ENCODE measurements around the gene PTGES2. TPM values are rescaled to one million over a fixed set of nuclear protein-coding genes. Genes with fewer than 3 reads are reported as not detected.

Gene PTGES2
- 47.5 TPM for total RNA-seq

DNA sequence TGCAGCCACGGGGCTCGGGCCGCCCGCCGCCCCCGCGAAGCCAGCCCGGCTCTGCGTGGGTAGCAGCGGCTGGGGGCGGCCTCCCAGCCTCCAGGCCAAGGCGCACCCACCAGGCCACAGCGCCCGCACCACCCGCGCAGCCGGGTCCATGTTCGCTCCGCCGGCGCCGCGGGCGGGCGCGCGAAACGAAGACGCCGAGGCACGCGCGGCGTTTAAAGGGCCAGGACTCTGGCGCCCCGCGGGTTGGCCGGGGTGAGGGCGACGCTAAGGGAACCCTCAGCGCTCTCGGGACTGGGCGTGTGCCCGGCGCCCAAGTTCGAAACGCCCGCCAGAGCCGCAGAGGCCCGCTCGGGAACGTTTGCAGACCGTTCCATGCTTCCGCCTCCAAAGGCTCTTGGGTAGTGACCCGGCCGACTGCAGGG is at the start of gene PTGES2:
TSS of gene PTGES2 (minus strand) at position 162 of the 422 bp plus-strand sequence. CDS start at position 150, 12 bp downstream.
- H3K27me3 ChIP-seq (ENCODE audit: control insufficient read depth in 3 of 3, insufficient read depth in 3 of 3, low read length in 3 of 3), result peaks cover 0 to 3% (median 0%) of the 10 kb centered on the region in 3 donors
- H3K9me3 ChIP-seq (ENCODE audit: control insufficient read depth in 3 of 3, low read length in 3 of 3), result peaks cover 0 to 3% (median 0%) of the 10 kb centered on the region in 3 donors
- peaks cover 11 to 20% (median 14%) of the 10 kb centered on the region in 3 donors for H3K36me3 ChIP-seq (ENCODE audit: control insufficient read depth in 3 of 3, insufficient read depth in 3 of 3, low read length in 3 of 3)
- peaks cover 26 to 43% (median 29%) of the 10 kb centered on the region in 3 donors for H3K4me1 ChIP-seq (ENCODE audit: control insufficient read depth in 3 of 3, insufficient read depth in 3 of 3, low read length in 3 of 3)
- peak within 1 kb of the TSS; percentile 91 to 94 (median 93) for H3K4me3 ChIP-seq (ENCODE audit: low read length in 3 of 3)
- H3K27ac ChIP-seq (ENCODE audit: low read depth, low read length), result peak within 1 kb of the TSS; percentile 96
- peak within 1 kb of the TSS; percentile 93 to 98 (median 94) for H3K9ac ChIP-seq (ENCODE audit: low read depth in 1 of 3, low read length in 3 of 3)

DNA sequence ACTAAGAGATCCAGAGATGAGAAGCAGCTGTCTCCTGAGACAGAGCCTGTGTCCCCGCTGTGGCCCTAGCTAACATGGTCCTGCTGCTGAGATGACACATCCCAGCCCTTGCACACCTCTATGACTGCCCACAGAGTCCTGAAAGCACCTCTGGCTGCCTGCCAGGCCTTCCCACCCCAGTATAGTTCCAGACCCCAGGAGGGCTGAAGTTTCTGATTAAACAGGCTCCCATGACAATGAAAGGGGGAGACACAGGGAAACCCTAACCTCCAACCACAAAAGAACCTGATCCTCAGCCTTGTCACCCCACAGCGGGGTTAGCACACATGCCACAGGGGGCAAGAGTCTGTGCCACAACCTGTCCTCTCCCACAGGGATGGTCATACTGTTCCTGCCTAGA is 48.2 kb upstream of the PTGES2 start:
- no peaks in the 10 kb centered on the region for H3K4me1 ChIP-seq (ENCODE audit: control insufficient read depth in 3 of 3, insufficient read depth in 3 of 3, low read length in 3 of 3)
- H3K27me3 ChIP-seq (ENCODE audit: control insufficient read depth in 3 of 3, insufficient read depth in 3 of 3, low read length in 3 of 3), result no peaks in the 10 kb centered on the region
- H3K4me3 ChIP-seq (ENCODE audit: low read length in 3 of 3), result no peak overlapping the region
- H3K27ac ChIP-seq (ENCODE audit: low read depth, low read length), result no peak overlapping the region
- H3K9ac ChIP-seq (ENCODE audit: low read depth in 1 of 3, low read length in 3 of 3), result no peak overlapping the region
- no peaks in the 10 kb centered on the region for H3K9me3 ChIP-seq (ENCODE audit: control insufficient read depth in 3 of 3, low read length in 3 of 3)
- peaks cover 49 to 65% (median 61%) of the 10 kb centered on the region in 3 donors for H3K36me3 ChIP-seq (ENCODE audit: control insufficient read depth in 3 of 3, insufficient read depth in 3 of 3, low read length in 3 of 3)

DNA sequence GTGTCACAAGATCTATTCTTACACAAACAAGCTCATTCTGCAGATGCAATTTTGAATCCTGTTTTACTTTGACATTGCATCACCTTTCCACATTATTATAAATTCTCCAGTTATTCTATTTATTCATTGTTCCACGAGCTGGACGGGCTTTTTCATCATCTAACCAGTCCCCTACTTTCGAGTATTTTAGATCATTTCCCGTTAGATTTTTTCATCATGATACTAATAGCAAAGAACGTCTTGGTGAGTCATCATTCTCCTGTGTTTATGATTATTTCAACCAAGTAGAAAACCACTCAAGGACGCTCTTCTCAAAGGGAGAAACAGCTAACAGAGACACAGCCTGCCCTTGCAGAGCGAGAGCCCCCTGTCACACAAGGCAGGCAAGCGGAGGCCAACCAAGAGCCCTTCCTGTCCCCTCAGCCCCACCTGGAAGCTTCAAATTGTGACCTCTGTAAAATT is 47.6 kb upstream of the PTGES2 start:
- Histone ChIP-seq H3K27ac (ENCODE audit: low read depth, low read length) (no peak overlapping the region), H3K27me3 (ENCODE audit: control insufficient read depth in 3 of 3, insufficient read depth in 3 of 3, low read length in 3 of 3) (no peaks in the 10 kb centered on the region), H3K9ac (ENCODE audit: low read depth in 1 of 3, low read length in 3 of 3) (no peak overlapping the region), H3K4me1 (ENCODE audit: control insufficient read depth in 3 of 3, insufficient read depth in 3 of 3, low read length in 3 of 3) (no peaks in the 10 kb centered on the region), H3K4me3 (ENCODE audit: low read length in 3 of 3) (no peak overlapping the region), H3K9me3 (ENCODE audit: control insufficient read depth in 3 of 3, low read length in 3 of 3) (no peaks in the 10 kb centered on the region), H3K36me3 (ENCODE audit: control insufficient read depth in 3 of 3, insufficient read depth in 3 of 3, low read length in 3 of 3) (peaks cover 47 to 64% (median 57%) of the 10 kb centered on the region in 3 donors)

DNA sequence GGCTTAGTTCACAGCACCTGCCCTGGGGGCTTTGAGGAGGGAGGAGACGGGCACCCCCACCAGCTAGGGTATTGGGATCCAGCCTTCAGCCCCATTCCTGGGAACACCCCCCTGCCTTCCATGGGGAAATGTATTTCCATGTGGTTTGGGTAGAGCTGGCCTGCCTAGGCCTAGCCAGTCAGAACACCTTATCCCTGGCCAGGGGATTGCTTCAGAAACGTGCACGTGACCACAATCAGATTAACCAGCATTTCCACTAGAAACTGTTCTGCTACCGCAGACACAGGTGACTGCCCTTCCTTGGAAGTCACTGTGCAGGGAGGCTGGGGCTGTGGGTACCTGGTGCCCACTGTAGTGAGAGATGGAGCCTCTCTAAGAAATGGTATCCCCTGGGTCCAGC is 46.5 kb upstream of the PTGES2 start:
- no peaks in the 10 kb centered on the region for H3K4me1 ChIP-seq (ENCODE audit: control insufficient read depth in 3 of 3, insufficient read depth in 3 of 3, low read length in 3 of 3)
- H3K4me3 ChIP-seq (ENCODE audit: low read length in 3 of 3), result no peak overlapping the region
- peaks cover 50 to 67% (median 59%) of the 10 kb centered on the region in 3 donors for H3K36me3 ChIP-seq (ENCODE audit: control insufficient read depth in 3 of 3, insufficient read depth in 3 of 3, low read length in 3 of 3)
- no peak overlapping the region for H3K9ac ChIP-seq (ENCODE audit: low read depth in 1 of 3, low read length in 3 of 3)
- no peaks in the 10 kb centered on the region for H3K27me3 ChIP-seq (ENCODE audit: control insufficient read depth in 3 of 3, insufficient read depth in 3 of 3, low read length in 3 of 3)
- no peak overlapping the region for H3K27ac ChIP-seq (ENCODE audit: low read depth, low read length)
- H3K9me3 ChIP-seq (ENCODE audit: control insufficient read depth in 3 of 3, low read length in 3 of 3), result no peaks in the 10 kb centered on the region

DNA sequence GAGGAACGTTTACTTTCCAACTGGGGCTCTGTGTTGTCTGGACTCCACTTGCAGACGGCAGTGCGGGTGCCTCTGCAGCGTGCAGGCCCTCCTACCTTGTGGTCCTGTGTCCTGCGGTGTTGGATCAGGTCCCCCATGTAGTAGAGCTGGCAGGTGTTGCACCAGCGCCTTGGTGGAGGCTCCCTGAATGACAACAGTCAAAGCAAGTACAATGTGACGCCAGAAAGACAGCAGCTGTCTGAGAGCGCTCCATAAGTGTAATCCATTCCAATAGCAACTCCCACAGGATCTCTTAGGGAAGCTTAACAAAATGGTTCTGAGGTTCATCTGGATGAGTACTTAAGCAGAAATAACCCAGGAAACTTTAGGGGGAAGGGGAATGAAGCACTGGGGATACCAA is 42.4 kb upstream of the PTGES2 start:
- Histone ChIP-seq H3K27ac (ENCODE audit: low read depth, low read length) (no peak overlapping the region), H3K4me1 (ENCODE audit: control insufficient read depth in 3 of 3, insufficient read depth in 3 of 3, low read length in 3 of 3) (no peaks in the 10 kb centered on the region), H3K9ac (ENCODE audit: low read depth in 1 of 3, low read length in 3 of 3) (no peak overlapping the region), H3K4me3 (ENCODE audit: low read length in 3 of 3) (no peak overlapping the region), H3K9me3 (ENCODE audit: control insufficient read depth in 3 of 3, low read length in 3 of 3) (no peaks in the 10 kb centered on the region), H3K27me3 (ENCODE audit: control insufficient read depth in 3 of 3, insufficient read depth in 3 of 3, low read length in 3 of 3) (no peaks in the 10 kb centered on the region), H3K36me3 (ENCODE audit: control insufficient read depth in 3 of 3, insufficient read depth in 3 of 3, low read length in 3 of 3) (peaks cover 45 to 61% (median 48%) of the 10 kb centered on the region in 3 donors)

DNA sequence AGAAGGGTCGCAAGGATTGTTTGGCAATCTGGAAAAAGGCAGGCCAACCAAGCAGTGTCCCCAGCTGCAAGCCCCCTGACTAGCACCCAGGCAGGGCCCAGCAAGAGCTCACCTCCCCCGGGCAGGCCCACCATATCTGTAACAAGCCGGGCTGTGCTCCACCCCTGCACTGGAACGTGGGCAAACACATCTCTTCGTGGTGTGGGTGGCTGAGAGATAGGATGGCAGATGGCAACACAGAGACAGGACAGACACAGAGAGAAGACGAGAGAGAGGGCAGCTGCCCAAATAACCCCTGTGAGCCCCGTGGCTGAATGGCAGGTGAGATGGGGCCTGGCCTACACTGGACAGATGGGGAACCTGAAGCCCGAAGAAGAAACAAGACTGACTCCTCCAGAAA is 42.0 kb upstream of the PTGES2 start:
- Histone ChIP-seq H3K4me3 (ENCODE audit: low read length in 3 of 3) (no peak overlapping the region), H3K27ac (ENCODE audit: low read depth, low read length) (no peak overlapping the region), H3K4me1 (ENCODE audit: control insufficient read depth in 3 of 3, insufficient read depth in 3 of 3, low read length in 3 of 3) (no peaks in the 10 kb centered on the region), H3K36me3 (ENCODE audit: control insufficient read depth in 3 of 3, insufficient read depth in 3 of 3, low read length in 3 of 3) (peaks cover 46 to 62% (median 49%) of the 10 kb centered on the region in 3 donors), H3K9me3 (ENCODE audit: control insufficient read depth in 3 of 3, low read length in 3 of 3) (no peaks in the 10 kb centered on the region), H3K27me3 (ENCODE audit: control insufficient read depth in 3 of 3, insufficient read depth in 3 of 3, low read length in 3 of 3) (no peaks in the 10 kb centered on the region), H3K9ac (ENCODE audit: low read depth in 1 of 3, low read length in 3 of 3) (no peak overlapping the region)

DNA sequence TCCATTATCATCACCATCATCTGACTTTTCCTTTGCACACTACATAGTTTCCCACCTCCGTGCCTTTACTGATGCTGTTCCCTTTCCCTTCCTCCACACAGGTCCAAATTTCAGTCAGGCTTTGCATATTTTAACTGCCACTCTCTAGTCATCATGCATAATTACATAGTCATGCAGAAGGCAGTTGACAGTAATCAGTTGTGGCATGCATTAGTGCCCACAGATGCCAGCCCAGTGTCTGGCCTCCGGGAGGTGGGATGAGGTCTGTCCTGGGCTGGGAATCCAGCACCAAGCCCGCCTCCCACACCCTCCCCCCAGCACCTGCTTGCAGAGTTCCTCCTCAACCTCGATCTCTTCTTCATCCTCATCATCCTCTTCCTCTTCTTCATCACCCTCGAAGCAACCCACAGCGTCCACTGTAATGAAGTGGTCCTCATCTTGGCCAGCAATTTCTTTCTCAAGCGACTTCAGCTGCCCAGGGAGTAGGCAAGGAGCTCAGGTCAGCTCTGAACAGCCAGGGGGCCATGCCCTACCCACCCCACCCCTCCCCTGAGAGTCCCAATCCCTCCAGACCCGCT is 41.3 kb upstream of the PTGES2 start:
- Histone ChIP-seq H3K27ac (ENCODE audit: low read depth, low read length) (no peak overlapping the region), H3K27me3 (ENCODE audit: control insufficient read depth in 3 of 3, insufficient read depth in 3 of 3, low read length in 3 of 3) (no peaks in the 10 kb centered on the region), H3K4me1 (ENCODE audit: control insufficient read depth in 3 of 3, insufficient read depth in 3 of 3, low read length in 3 of 3) (no peaks in the 10 kb centered on the region), H3K36me3 (ENCODE audit: control insufficient read depth in 3 of 3, insufficient read depth in 3 of 3, low read length in 3 of 3) (peaks cover 48 to 63% (median 50%) of the 10 kb centered on the region in 3 donors), H3K9me3 (ENCODE audit: control insufficient read depth in 3 of 3, low read length in 3 of 3) (no peaks in the 10 kb centered on the region), H3K9ac (ENCODE audit: low read depth in 1 of 3, low read length in 3 of 3) (no peak overlapping the region), H3K4me3 (ENCODE audit: low read length in 3 of 3) (no peak overlapping the region)

DNA sequence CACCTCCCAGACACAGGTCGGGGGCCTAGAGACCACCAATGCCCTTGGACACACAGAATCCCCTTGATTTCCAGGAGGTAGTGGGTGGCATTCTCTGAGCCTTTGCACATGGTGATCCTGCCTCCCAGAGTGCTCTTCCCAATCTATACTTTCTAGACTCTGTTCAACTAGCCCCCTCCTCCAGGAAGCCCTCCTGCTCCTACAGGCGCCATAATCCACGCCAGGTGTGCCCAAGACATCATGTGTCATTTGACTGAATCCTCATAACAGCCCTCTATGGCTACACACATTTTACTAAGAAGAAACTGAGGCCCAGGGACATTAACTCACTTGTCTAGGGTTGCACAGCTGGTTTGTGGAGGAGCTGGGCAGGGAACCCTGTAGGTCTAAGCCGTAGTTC is 39.7 kb upstream of the PTGES2 start:
- H3K9me3 ChIP-seq (ENCODE audit: control insufficient read depth in 3 of 3, low read length in 3 of 3), result no peaks in the 10 kb centered on the region
- no peak overlapping the region for H3K9ac ChIP-seq (ENCODE audit: low read depth in 1 of 3, low read length in 3 of 3)
- peaks cover 0 to 3% (median under 1%) of the 10 kb centered on the region in 3 donors for H3K4me1 ChIP-seq (ENCODE audit: control insufficient read depth in 3 of 3, insufficient read depth in 3 of 3, low read length in 3 of 3)
- H3K4me3 ChIP-seq (ENCODE audit: low read length in 3 of 3), result no peak overlapping the region
- peaks cover 53 to 71% (median 60%) of the 10 kb centered on the region in 3 donors for H3K36me3 ChIP-seq (ENCODE audit: control insufficient read depth in 3 of 3, insufficient read depth in 3 of 3, low read length in 3 of 3)
- no peaks in the 10 kb centered on the region for H3K27me3 ChIP-seq (ENCODE audit: control insufficient read depth in 3 of 3, insufficient read depth in 3 of 3, low read length in 3 of 3)
- no peak overlapping the region for H3K27ac ChIP-seq (ENCODE audit: low read depth, low read length)

DNA sequence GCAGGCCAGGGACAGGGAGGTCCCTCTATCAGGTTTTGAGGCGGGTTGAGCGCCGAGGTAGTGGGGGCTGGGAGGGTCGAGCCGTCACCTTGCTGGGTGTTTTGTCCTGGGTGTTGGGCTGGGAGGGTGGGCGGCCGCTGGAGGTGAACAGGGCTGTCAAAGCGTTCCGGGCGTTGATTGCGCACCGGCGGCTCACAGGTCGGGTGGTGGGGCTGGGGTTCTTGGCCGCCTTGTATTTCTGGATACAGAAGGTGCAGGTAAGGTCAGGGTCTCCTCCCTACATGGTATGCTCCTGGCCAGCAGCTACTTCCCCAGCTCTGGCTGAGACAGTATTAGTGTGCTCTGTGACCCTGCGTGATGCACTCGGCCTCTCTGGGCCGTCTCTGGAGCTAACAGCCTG is 38.6 kb upstream of the PTGES2 start:
- no peaks in the 10 kb centered on the region for H3K9me3 ChIP-seq (ENCODE audit: control insufficient read depth in 3 of 3, low read length in 3 of 3)
- no peaks in the 10 kb centered on the region for H3K27me3 ChIP-seq (ENCODE audit: control insufficient read depth in 3 of 3, insufficient read depth in 3 of 3, low read length in 3 of 3)
- no peak overlapping the region for H3K9ac ChIP-seq (ENCODE audit: low read depth in 1 of 3, low read length in 3 of 3)
- peaks cover 2 to 8% (median 5%) of the 10 kb centered on the region in 3 donors for H3K4me1 ChIP-seq (ENCODE audit: control insufficient read depth in 3 of 3, insufficient read depth in 3 of 3, low read length in 3 of 3)
- no peak overlapping the region for H3K4me3 ChIP-seq (ENCODE audit: low read length in 3 of 3)
- H3K27ac ChIP-seq (ENCODE audit: low read depth, low read length), result no peak overlapping the region
- H3K36me3 ChIP-seq (ENCODE audit: control insufficient read depth in 3 of 3, insufficient read depth in 3 of 3, low read length in 3 of 3), result peaks cover 53 to 71% (median 60%) of the 10 kb centered on the region in 3 donors

DNA sequence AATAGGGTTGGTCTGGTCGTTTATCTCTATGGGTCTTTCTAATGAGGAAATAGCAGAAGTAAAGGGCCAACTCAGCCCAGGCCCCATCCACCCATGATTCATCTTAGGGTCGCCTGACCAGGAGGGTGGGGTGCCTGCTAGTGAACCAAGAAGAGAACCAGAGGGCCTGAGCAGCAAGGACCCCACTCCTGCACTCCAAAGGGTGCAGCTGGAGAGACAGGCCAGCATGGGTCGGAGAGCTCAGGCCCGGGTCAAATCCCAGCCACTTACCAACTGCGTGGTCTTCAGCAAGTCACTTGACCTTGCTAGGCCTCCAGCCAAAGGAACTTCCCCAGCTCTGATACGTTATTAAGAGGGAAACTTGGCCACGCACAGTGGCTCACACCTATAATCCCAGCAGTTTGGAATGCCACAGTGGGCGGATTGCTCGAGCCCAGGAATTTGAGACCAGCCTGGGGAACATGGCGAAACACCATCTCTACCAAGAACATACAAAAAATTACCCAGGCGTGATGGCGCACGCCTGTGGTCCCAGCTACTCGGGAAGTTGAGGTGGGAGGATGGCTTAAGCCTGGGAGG is 36.9 kb upstream of the PTGES2 start:
- no peaks in the 10 kb centered on the region for H3K9me3 ChIP-seq (ENCODE audit: control insufficient read depth in 3 of 3, low read length in 3 of 3)
- H3K4me1 ChIP-seq (ENCODE audit: control insufficient read depth in 3 of 3, insufficient read depth in 3 of 3, low read length in 3 of 3), result peaks cover 11 to 21% (median 18%) of the 10 kb centered on the region in 3 donors
- H3K9ac ChIP-seq (ENCODE audit: low read depth in 1 of 3, low read length in 3 of 3), result no peak overlapping the region
- no peak overlapping the region for H3K27ac ChIP-seq (ENCODE audit: low read depth, low read length)
- no peak overlapping the region for H3K4me3 ChIP-seq (ENCODE audit: low read length in 3 of 3)
- peaks cover 45 to 57% (median 50%) of the 10 kb centered on the region in 3 donors for H3K36me3 ChIP-seq (ENCODE audit: control insufficient read depth in 3 of 3, insufficient read depth in 3 of 3, low read length in 3 of 3)
- H3K27me3 ChIP-seq (ENCODE audit: control insufficient read depth in 3 of 3, insufficient read depth in 3 of 3, low read length in 3 of 3), result no peaks in the 10 kb centered on the region

Measured in skeletal muscle tissue (tissue), 4 donors.